Astrocyte (in vitro differentiated cells and primary cell): ENCODE results near the gene CHMP6. TPM values are rescaled to one million over a fixed set of nuclear protein-coding genes. Genes with fewer than 3 reads are reported as not detected.

Experiments
- DNase-seq: peaks from one replicate; pipeline ENCODE4 v3.0.0-alpha.2; 2010; ENCODE audit warnings: low read depth
- FAIRE-seq: peaks from 2 replicates; lab custom pipeline; 2011; peaks lifted over from hg19 to GRCh38; lab: Jason Lieb, UNC
- H2AFZ ChIP-seq: 2 replicates; pipeline ENCODE4 v1.6.0; 2012; ENCODE audit warnings: low read depth, low read length, inconsistent platforms
- H3K27ac ChIP-seq: 2 replicates; pipeline ENCODE4 v1.5.1; 2011; ENCODE audit warnings: low read depth, low read length, inconsistent platforms
- H3K27me3 ChIP-seq: 2 replicates; pipeline ENCODE4 v1.6.0; 2011; ENCODE audit warnings: low read length, inconsistent platforms; ENCODE audit not compliant: insufficient read depth
- H3K36me3 ChIP-seq: 2 replicates; pipeline ENCODE4 v1.5.1; 2011; ENCODE audit warnings: low read length, inconsistent platforms; ENCODE audit not compliant: insufficient read depth
- H3K4me1 ChIP-seq: 2 replicates; pipeline ENCODE4 v1.5.1; 2011; ENCODE audit warnings: low read length, inconsistent platforms; ENCODE audit not compliant: insufficient read depth
- H3K4me2 ChIP-seq: 2 replicates; pipeline ENCODE4 v1.6.0; 2012; ENCODE audit warnings: low read length, inconsistent platforms
- H3K4me3 ChIP-seq: 2 replicates; pipeline ENCODE4 v1.5.1; 2011; ENCODE audit warnings: low read depth, mild to moderate bottlenecking, low read length, inconsistent platforms; ENCODE audit not compliant: insufficient read depth
- H3K79me2 ChIP-seq: 2 replicates; pipeline ENCODE4 v1.6.0; 2012; ENCODE audit warnings: mild to moderate bottlenecking, low read length, inconsistent platforms; ENCODE audit not compliant: insufficient read depth
- H3K9ac ChIP-seq: 2 replicates; pipeline ENCODE4 v1.6.0; 2012; ENCODE audit warnings: mild to moderate bottlenecking, low read length, inconsistent platforms
- H3K9me3 ChIP-seq: 2 replicates; pipeline ENCODE4 v1.5.1; 2012; ENCODE audit warnings: low read depth, mild to moderate bottlenecking, low read length, inconsistent platforms; ENCODE audit not compliant: insufficient read depth
- H4K20me1 ChIP-seq: 2 replicates; pipeline ENCODE4 v1.6.0; 2012; ENCODE audit warnings: low read length, inconsistent platforms; ENCODE audit not compliant: insufficient read depth
- H3K27ac Mint-ChIP-seq: one replicate; pipeline ENCODE4 v1.8.0; 2021; ENCODE audit warnings: mild to moderate bottlenecking, mixed read lengths; ENCODE audit not compliant: unreplicated experiment
- H3K27me3 Mint-ChIP-seq: one replicate; pipeline ENCODE4 v1.8.0; 2021; ENCODE audit warnings: low read depth, mixed read lengths; ENCODE audit not compliant: unreplicated experiment
- H3K36me3 Mint-ChIP-seq: one replicate; pipeline ENCODE4 v1.8.0; 2021; ENCODE audit warnings: low read depth, mixed read lengths; ENCODE audit not compliant: unreplicated experiment
- H3K4me1 Mint-ChIP-seq: one replicate; pipeline ENCODE4 v1.8.0; 2021; ENCODE audit warnings: low read depth, mixed read lengths; ENCODE audit not compliant: unreplicated experiment
- H3K4me3 Mint-ChIP-seq: one replicate; pipeline ENCODE4 v1.8.0; 2021; ENCODE audit warnings: mild to moderate bottlenecking, moderate library complexity, mixed read lengths; ENCODE audit not compliant: unreplicated experiment
- H3K9me3 Mint-ChIP-seq: one replicate; pipeline ENCODE4 v1.8.0; 2021; ENCODE audit warnings: mild to moderate bottlenecking, mixed read lengths; ENCODE audit not compliant: unreplicated experiment
- CTCF ChIP-seq: IDR thresholded peaks from 2 replicates; pipeline ENCODE4 v1.5.1; 2011; ENCODE audit warnings: low read depth, mild to moderate bottlenecking, inconsistent platforms, low read length, moderate library complexity; ENCODE audit not compliant: insufficient read depth
- EZH2 ChIP-seq: IDR thresholded peaks from 2 replicates; pipeline ENCODE4 v1.6.1; 2012; ENCODE audit warnings: mild to moderate bottlenecking, low read length, inconsistent platforms; ENCODE audit not compliant: insufficient read depth
- total RNA-seq: library from RNA; stranded (reverse); gene quantifications from 2 replicates; pipeline ENCODE4 v1.2.1, GENCODE V29; 2021

The CHMP6 gene
- total RNA-seq, 1 donor from 2014 or later: 19.0 TPM

DNA sequence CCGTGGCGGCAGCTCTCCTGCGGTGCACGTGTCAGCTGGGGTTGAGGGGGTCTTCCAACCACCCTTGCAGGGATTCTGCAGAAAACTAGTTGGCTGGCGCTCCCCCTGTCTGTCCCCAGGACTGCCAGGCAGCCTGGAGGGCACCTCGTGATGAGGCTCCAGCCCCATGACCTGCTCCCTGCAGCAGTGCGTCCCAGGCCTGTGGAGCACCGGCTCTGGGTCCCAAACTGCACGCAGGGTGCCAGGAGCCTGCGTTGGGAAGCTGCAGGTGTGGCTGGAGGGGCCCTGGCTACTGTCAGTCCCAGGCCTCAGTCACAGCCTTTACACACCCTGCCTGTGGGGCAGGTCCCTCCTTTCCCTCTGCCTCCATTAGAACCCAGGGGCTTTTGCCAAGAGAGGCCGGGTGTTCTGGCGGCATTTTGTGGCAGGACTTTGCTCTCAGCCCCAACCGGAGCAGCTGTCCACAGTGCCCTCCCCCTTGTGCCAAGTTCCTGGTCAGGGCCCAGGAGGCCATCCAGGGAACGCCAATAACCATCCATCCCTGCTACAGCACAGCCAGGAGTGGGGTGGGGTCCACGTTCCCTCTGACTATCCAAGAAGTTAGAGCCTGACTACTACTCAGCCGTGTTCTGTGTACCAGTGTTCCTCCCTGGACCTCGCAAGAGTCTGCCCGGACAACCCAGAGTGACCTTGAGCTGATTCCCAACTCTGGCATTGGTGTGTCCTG is 9.2 kb downstream of the CHMP6 start:
- Mint-ChIP-seq H3K27me3 (peaks cover 26% of the 10 kb centered on the region), H3K9me3 (no peaks in the 10 kb centered on the region), H3K36me3 (peaks cover 4% of the 10 kb centered on the region), H3K4me1 (no peaks in the 10 kb centered on the region), H3K27ac (no peak overlapping the region), H3K4me3 (no peak overlapping the region)
- no peaks in the 10 kb centered on the region for H3K79me2 ChIP-seq
- no peak overlapping the region for H3K27ac ChIP-seq
- peaks cover 13% of the 10 kb centered on the region for H3K27me3 ChIP-seq
- no peak for DNase-seq
- H3K4me2 ChIP-seq: no peak overlapping the region
- no peaks in the 10 kb centered on the region for H3K36me3 ChIP-seq
- H3K9me3 ChIP-seq: no peaks in the 10 kb centered on the region
- no peak overlapping the region for H3K9ac ChIP-seq
- H3K4me1 ChIP-seq: peaks cover 24% of the 10 kb centered on the region
- no peak overlapping the region for H3K4me3 ChIP-seq
- no peak for FAIRE-seq
- peaks cover 9% of the 10 kb centered on the region for H4K20me1 ChIP-seq
- H2AFZ ChIP-seq: no peak overlapping the region
- TF ChIP-seq CTCF (no peak), EZH2 (no peak)

- no peaks in the 10 kb centered on the region for H3K36me3 ChIP-seq
- H3K27me3 ChIP-seq: peaks cover 24% of the 10 kb centered on the region
- H4K20me1 ChIP-seq: peaks cover 9% of the 10 kb centered on the region
- Mint-ChIP-seq H3K27me3 (peaks cover 35% of the 10 kb centered on the region), H3K4me3 (no peak overlapping the region), H3K9me3 (no peaks in the 10 kb centered on the region), H3K36me3 (peaks cover 2% of the 10 kb centered on the region), H3K4me1 (no peaks in the 10 kb centered on the region), H3K27ac (no peak overlapping the region)
- no peak overlapping the region for H2AFZ ChIP-seq
- no peaks in the 10 kb centered on the region for H3K9me3 ChIP-seq
- H3K9ac ChIP-seq: no peak overlapping the region
- no peak overlapping the region for H3K4me3 ChIP-seq
- H3K27ac ChIP-seq: no peak overlapping the region
- peaks cover 21% of the 10 kb centered on the region for H3K4me1 ChIP-seq
- DNase-seq (no peak), FAIRE-seq (no peak)
- TF ChIP-seq EZH2 (no peak), CTCF (no peak)
- H3K79me2 ChIP-seq: no peaks in the 10 kb centered on the region
- peak overlapping the region; percentile 40 for H3K4me2 ChIP-seq
These were observed 10.4 kb downstream of the CHMP6 start for GRCh38 chr17:81002013-81002384.
